Measurements from ENCODE around the gene ZNF282. TPM values are rescaled to one million over a fixed set of nuclear protein-coding genes. Genes with fewer than 3 reads are reported as not detected.

Gene ZNF282
- total RNA-seq, 1 donor from 2014 or later, result 28.1 TPM

- DNase-seq (ENCODE audit: low read depth) (no peak), FAIRE-seq (no peak)
- H4K20me1 ChIP-seq (ENCODE audit: insufficient read depth, low read length), result peaks cover 16% of the 10 kb centered on the region
- H3K36me3 Mint-ChIP-seq (ENCODE audit: low read depth, unreplicated experiment), result peaks cover 17% of the 10 kb centered on the region
- no peaks in the 10 kb centered on the region for H3K27me3 ChIP-seq (ENCODE audit: insufficient read depth, low read length)
- H3K9me3 ChIP-seq (ENCODE audit: insufficient read depth, low read depth, low read length), result no peaks in the 10 kb centered on the region
- no peak overlapping the region for H3K27ac ChIP-seq (ENCODE audit: low read depth, low read length)
- no peak overlapping the region for H2AFZ ChIP-seq (ENCODE audit: low read depth, low read length)
- H3K79me2 ChIP-seq (ENCODE audit: insufficient read depth, low read length), result peaks cover 19% of the 10 kb centered on the region
- H3K4me1 ChIP-seq (ENCODE audit: insufficient read depth, low read length), result no peaks in the 10 kb centered on the region
- TF ChIP-seq, protein P1, sequence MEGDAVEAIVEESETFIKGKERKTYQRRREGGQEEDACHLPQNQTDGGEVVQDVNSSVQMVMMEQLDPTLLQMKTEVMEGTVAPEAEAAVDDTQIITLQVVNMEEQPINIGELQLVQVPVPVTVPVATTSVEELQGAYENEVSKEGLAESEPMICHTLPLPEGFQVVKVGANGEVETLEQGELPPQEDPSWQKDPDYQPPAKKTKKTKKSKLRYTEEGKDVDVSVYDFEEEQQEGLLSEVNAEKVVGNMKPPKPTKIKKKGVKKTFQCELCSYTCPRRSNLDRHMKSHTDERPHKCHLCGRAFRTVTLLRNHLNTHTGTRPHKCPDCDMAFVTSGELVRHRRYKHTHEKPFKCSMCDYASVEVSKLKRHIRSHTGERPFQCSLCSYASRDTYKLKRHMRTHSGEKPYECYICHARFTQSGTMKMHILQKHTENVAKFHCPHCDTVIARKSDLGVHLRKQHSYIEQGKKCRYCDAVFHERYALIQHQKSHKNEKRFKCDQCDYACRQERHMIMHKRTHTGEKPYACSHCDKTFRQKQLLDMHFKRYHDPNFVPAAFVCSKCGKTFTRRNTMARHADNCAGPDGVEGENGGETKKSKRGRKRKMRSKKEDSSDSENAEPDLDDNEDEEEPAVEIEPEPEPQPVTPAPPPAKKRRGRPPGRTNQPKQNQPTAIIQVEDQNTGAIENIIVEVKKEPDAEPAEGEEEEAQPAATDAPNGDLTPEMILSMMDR (IDR thresholded peaks at IDR 0.05; ENCODE audit: insufficient read depth, low read depth, low read length), result no peak
- TF ChIP-seq EZH2 (IDR thresholded peaks at IDR 0.05; ENCODE audit: insufficient read depth, low read length), result no peak
- H3K4me3 ChIP-seq (ENCODE audit: insufficient read depth, low read depth, low read length), result no peak overlapping the region
- H3K4me1 Mint-ChIP-seq (ENCODE audit: low read depth, unreplicated experiment), result peaks cover 8% of the 10 kb centered on the region
- no peak overlapping the region for H3K4me3 Mint-ChIP-seq (ENCODE audit: unreplicated experiment)
- H3K27ac Mint-ChIP-seq (ENCODE audit: unreplicated experiment), result no peak overlapping the region
- H3K36me3 ChIP-seq (ENCODE audit: insufficient read depth, low read length), result peaks cover 30% of the 10 kb centered on the region
- H3K9ac ChIP-seq (ENCODE audit: low read length), result no peak overlapping the region
- H3K9me3 Mint-ChIP-seq (ENCODE audit: unreplicated experiment), result no peaks in the 10 kb centered on the region
- H3K27me3 Mint-ChIP-seq (ENCODE audit: low read depth, unreplicated experiment), result no peaks in the 10 kb centered on the region
- H3K4me2 ChIP-seq (ENCODE audit: low read length), result no peak overlapping the region
Measured at GRCh38 chr7:149252378-149252777, 57.0 kb downstream of the ZNF282 start.

DNA sequence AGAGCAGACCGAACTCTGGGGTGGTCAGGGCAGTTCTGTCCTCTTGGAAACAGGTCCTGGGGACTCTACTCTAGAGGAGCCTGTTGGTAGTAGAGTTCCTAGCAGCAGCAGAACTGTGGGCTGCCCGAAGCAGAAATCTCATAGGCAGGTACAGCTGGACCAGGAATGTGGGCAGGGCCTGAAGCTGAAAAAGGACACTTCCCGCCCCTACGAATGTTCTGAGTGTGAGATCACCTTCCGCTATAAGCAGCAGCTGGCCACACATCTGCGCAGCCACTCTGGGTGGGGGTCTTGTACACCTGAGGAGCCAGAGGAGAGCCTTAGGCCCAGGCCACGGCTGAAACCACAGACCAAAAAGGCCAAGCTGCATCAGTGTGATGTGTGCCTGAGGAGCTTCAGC is 58.3 kb downstream of the ZNF282 start:
- Histone ChIP-seq H3K36me3 (ENCODE audit: insufficient read depth, low read length) (peaks cover 30% of the 10 kb centered on the region), H4K20me1 (ENCODE audit: insufficient read depth, low read length) (peaks cover 3% of the 10 kb centered on the region), H3K9me3 (ENCODE audit: insufficient read depth, low read depth, low read length) (no peaks in the 10 kb centered on the region), H3K27ac (ENCODE audit: low read depth, low read length) (no peak overlapping the region), H3K27me3 (ENCODE audit: insufficient read depth, low read length) (no peaks in the 10 kb centered on the region), H3K4me2 (ENCODE audit: low read length) (no peak overlapping the region), H3K4me1 (ENCODE audit: insufficient read depth, low read length) (no peaks in the 10 kb centered on the region), H3K79me2 (ENCODE audit: insufficient read depth, low read length) (peaks cover 7% of the 10 kb centered on the region), H3K9ac (ENCODE audit: low read length) (no peak overlapping the region), H3K4me3 (ENCODE audit: insufficient read depth, low read depth, low read length) (no peak overlapping the region), H2AFZ (ENCODE audit: low read depth, low read length) (no peak overlapping the region)
- Mint-ChIP-seq H3K27ac (ENCODE audit: unreplicated experiment) (no peak overlapping the region), H3K4me1 (ENCODE audit: low read depth, unreplicated experiment) (peaks cover 4% of the 10 kb centered on the region), H3K36me3 (ENCODE audit: low read depth, unreplicated experiment) (peaks cover 14% of the 10 kb centered on the region), H3K27me3 (ENCODE audit: low read depth, unreplicated experiment) (no peaks in the 10 kb centered on the region), H3K9me3 (ENCODE audit: unreplicated experiment) (no peaks in the 10 kb centered on the region), H3K4me3 (ENCODE audit: unreplicated experiment) (no peak overlapping the region)
- FAIRE-seq, result no peak
- no peak for TF ChIP-seq EZH2 (IDR thresholded peaks at IDR 0.05; ENCODE audit: insufficient read depth, low read length)
- TF ChIP-seq, protein P1 (IDR thresholded peaks at IDR 0.05; ENCODE audit: insufficient read depth, low read depth, low read length), result no peak
- DNase-seq (ENCODE audit: low read depth), result no peak

- Histone ChIP-seq H3K4me3 (ENCODE audit: insufficient read depth, low read depth, low read length) (no peak overlapping the region), H3K4me2 (ENCODE audit: low read length) (no peak overlapping the region), H3K27ac (ENCODE audit: low read depth, low read length) (no peak overlapping the region), H3K4me1 (ENCODE audit: insufficient read depth, low read length) (no peaks in the 10 kb centered on the region), H3K79me2 (ENCODE audit: insufficient read depth, low read length) (peaks cover under 1% of the 10 kb centered on the region), H3K27me3 (ENCODE audit: insufficient read depth, low read length) (no peaks in the 10 kb centered on the region), H3K9ac (ENCODE audit: low read length) (no peak overlapping the region), H4K20me1 (ENCODE audit: insufficient read depth, low read length) (no peaks in the 10 kb centered on the region), H3K36me3 (ENCODE audit: insufficient read depth, low read length) (peaks cover 30% of the 10 kb centered on the region), H3K9me3 (ENCODE audit: insufficient read depth, low read depth, low read length) (no peaks in the 10 kb centered on the region), H2AFZ (ENCODE audit: low read depth, low read length) (no peak overlapping the region)
- Mint-ChIP-seq H3K27me3 (ENCODE audit: low read depth, unreplicated experiment) (no peaks in the 10 kb centered on the region), H3K4me1 (ENCODE audit: low read depth, unreplicated experiment) (peaks cover 4% of the 10 kb centered on the region), H3K9me3 (ENCODE audit: unreplicated experiment) (no peaks in the 10 kb centered on the region), H3K27ac (ENCODE audit: unreplicated experiment) (no peak overlapping the region), H3K36me3 (ENCODE audit: low read depth, unreplicated experiment) (peaks cover 14% of the 10 kb centered on the region), H3K4me3 (ENCODE audit: unreplicated experiment) (no peak overlapping the region)
- DNase-seq (ENCODE audit: low read depth), result no peak
- FAIRE-seq, result no peak
- TF ChIP-seq, protein P1 (IDR thresholded peaks at IDR 0.05; ENCODE audit: insufficient read depth, low read depth, low read length), result no peak
- no peak for TF ChIP-seq EZH2 (IDR thresholded peaks at IDR 0.05; ENCODE audit: insufficient read depth, low read length)
Measured at GRCh38 chr7:149254181-149254858, 59.0 kb downstream of the ZNF282 start.

Measured in astrocyte (in vitro differentiated cells and primary cell).